IPS-20b (cell line): ENCODE results near the gene ADGRB3.

Source experiments
- H3K27ac ChIP-seq: one replicate; pipeline ENCODE4 v1.5.1; 2013; ENCODE audit warnings: low read length
- H3K27me3 ChIP-seq: 2 replicates; pipeline ENCODE4 v1.6.1; 2013; ENCODE audit warnings: mild to moderate bottlenecking, low read length, inconsistent platforms; ENCODE audit not compliant: insufficient read depth
- H3K36me3 ChIP-seq: 2 replicates; pipeline ENCODE4 v1.6.1; 2013; ENCODE audit warnings: low read depth, mild to moderate bottlenecking, inconsistent platforms, low read length, moderate library complexity; ENCODE audit not compliant: insufficient read depth
- H3K4me1 ChIP-seq: 2 replicates; pipeline ENCODE4 v1.6.1; 2013; ENCODE audit warnings: mild to moderate bottlenecking, control low read depth, inconsistent platforms, low read length, moderate library complexity; ENCODE audit not compliant: insufficient read depth
- H3K4me3 ChIP-seq: 2 replicates; pipeline ENCODE4 v1.5.1; 2013; ENCODE audit warnings: mild to moderate bottlenecking, low read length, inconsistent platforms
- H3K9ac ChIP-seq: 2 replicates; pipeline ENCODE4 v1.6.1; 2013; ENCODE audit warnings: low read depth, mild to moderate bottlenecking, inconsistent platforms, low read length, moderate library complexity
- H3K9me3 ChIP-seq: 2 replicates; pipeline ENCODE4 v1.6.1; 2013; ENCODE audit warnings: mild to moderate bottlenecking, low read depth, low read length, inconsistent platforms; ENCODE audit not compliant: insufficient read depth

The ADGRB3 gene

DNA sequence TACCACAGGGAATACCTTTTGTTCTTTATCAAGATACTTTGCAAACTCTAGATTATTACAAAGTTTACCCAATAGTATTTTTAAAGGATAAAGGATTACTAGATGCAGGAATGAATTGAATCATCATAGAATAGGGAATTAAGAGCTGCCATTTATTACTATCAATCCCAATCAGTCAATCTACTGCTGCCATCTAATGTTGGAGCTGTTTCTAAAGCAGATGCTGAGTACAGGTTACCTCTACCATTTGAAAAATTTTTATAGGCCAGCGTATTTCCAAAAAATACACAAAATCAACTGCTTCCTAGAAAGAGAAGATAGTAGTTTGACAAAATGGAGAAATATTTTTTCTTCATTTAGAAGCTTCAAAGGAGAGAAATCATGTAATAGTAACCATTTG, 520.4 kb downstream of the ADGRB3 start:
- Histone ChIP-seq H3K9ac (no peak overlapping the region), H3K27ac (no peak overlapping the region), H3K4me3 (no peak overlapping the region), H3K9me3 (no peaks in the 10 kb centered on the region), H3K27me3 (no peaks in the 10 kb centered on the region), H3K4me1 (no peaks in the 10 kb centered on the region; the same call in 1 of the 2 replicates), H3K36me3 (no peaks in the 10 kb centered on the region)

DNA sequence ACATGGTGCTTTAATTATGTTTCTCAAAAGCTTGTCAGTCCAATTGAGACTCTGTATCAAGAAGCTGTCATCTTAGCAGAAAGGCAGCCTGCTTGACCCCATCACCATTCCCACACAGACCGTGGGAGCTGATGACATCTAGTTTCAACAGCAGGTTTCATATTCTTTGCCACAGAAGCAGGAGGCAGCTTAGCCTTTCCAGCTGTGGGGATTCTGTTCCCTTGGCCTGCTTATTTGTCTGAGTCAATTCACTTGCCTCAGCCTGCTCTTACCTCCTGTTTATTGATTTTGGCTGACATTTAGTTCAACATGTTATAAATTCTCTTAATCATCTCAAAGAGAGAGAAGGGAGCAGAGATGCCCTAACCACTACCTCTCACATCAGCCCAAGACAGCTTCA, 527.7 kb downstream of the ADGRB3 start:
- Histone ChIP-seq H3K36me3 (no peaks in the 10 kb centered on the region), H3K4me3 (no peak overlapping the region), H3K4me1 (peaks cover 9% of the 10 kb centered on the region), H3K27me3 (no peaks in the 10 kb centered on the region), H3K9me3 (no peaks in the 10 kb centered on the region), H3K27ac (no peak overlapping the region), H3K9ac (no peak overlapping the region)

DNA sequence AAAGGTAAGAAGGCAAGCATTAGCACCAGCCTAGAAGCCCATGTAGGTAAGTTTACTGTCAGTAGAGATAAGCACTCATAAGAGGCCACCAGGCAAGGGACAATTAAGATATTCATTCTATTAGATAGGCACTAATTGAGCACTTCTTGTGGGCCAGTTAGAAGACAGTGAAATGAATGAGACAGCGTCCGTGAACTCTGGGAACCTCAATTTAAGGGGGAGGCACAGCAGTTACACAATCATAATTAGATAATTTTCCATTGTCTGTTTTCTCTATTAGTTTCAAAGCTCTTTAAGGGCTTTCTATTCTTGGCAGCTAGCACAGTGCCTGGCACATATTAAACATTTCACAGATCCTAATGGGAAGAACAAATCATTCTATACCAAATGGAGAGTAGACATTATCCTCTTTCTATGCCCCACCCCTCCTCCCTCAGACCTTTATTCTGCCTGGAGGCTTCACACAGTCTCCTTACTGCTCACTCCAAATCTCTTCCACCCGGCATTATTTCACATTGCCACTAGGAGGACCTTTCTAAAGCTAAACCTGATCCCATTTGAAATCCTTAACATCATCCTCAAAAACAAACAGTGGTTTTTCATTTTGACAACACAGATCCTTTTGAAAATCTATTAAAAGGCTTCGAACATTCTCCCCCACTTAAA, 529.6 kb downstream of the ADGRB3 start:
- H3K27me3 ChIP-seq: no peaks in the 10 kb centered on the region
- no peaks in the 10 kb centered on the region for H3K36me3 ChIP-seq
- H3K27ac ChIP-seq: no peak overlapping the region
- H3K4me3 ChIP-seq: no peak overlapping the region
- H3K9me3 ChIP-seq: no peaks in the 10 kb centered on the region
- H3K9ac ChIP-seq: no peak overlapping the region
- peaks cover 9% of the 10 kb centered on the region for H3K4me1 ChIP-seq

DNA sequence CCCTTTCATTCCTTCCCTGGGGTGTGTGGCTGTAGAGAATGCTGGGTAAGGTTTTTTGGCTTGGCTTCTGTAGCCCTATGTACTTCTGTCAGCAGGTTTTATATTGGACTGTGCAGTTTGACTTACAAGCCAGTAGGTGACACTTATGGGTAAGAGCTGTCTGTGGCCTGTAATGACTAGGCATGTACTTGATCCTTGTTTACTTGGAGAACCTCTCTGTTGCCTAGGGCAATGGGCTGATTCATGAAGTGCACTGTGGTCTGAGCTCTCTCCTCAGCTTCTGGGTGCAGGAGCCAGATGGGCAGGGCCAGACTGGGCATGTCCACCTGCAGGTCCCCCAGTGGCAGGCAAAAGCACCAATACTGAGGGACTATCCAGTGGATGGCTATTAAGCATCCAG, 544.6 kb downstream of the ADGRB3 start:
- Histone ChIP-seq H3K4me1 (no peaks in the 10 kb centered on the region), H3K9me3 (no peaks in the 10 kb centered on the region), H3K9ac (no peak overlapping the region), H3K27ac (no peak overlapping the region), H3K4me3 (no peak overlapping the region), H3K36me3 (no peaks in the 10 kb centered on the region), H3K27me3 (no peaks in the 10 kb centered on the region)

DNA sequence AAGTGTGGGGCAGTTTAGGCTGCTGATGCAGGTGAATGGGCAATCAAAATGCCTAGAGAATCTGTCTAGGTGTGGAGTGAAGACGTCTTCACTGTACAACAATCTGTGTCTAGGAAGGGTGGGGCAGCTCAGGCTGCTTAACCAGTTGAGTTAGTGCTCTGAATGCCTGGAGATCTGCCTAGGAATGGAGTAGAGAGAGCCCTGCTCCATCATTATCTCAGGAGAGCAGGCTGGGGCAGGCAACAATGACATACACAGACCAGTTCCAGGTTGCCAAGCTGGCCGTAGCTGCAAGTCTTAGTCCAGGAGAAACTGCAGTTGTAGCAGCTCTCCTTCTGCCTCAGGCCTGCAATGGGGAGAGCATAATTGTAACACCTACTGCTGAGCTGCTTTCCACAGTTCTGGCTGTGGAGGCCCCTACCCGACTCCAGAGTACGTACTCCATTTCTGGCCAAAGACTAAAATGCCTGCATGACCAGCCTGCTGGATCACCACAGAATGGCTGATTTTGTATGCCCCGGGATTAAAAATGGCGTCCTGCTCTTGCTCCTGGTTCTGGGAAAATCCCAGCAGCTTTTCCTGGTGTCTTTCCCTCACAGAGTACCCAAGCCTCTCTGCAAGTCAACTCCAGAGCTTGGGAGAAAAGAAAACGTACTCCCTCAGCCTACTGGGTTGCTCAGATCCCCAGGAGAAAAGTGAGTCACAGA, 545.4 kb downstream of the ADGRB3 start:
- no peaks in the 10 kb centered on the region for H3K36me3 ChIP-seq
- no peaks in the 10 kb centered on the region for H3K27me3 ChIP-seq
- no peak overlapping the region for H3K9ac ChIP-seq
- H3K4me1 ChIP-seq: no peaks in the 10 kb centered on the region
- H3K9me3 ChIP-seq: no peaks in the 10 kb centered on the region
- H3K27ac ChIP-seq: no peak overlapping the region
- H3K4me3 ChIP-seq: no peak overlapping the region

DNA sequence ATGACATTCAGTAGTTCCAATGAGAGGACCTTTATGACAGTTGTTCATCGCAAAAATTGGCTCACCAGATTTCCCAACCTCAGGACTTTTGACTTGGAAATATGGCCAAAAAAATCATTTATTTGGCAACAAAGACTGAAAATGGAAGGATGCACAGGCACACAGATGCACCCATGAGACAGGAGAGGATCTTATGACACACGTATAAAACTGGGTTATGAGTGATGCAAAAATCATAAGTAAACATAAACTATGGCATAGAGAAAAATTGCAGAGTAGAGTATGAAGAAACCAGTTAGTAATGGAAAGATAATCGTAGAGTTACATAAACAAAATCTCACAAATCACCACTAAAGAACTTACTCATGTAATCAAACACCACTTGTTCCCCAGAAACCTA, 546.9 kb downstream of the ADGRB3 start:
- Histone ChIP-seq H3K27ac (no peak overlapping the region), H3K36me3 (no peaks in the 10 kb centered on the region), H3K27me3 (no peaks in the 10 kb centered on the region), H3K4me1 (no peaks in the 10 kb centered on the region), H3K9ac (no peak overlapping the region), H3K4me3 (no peak overlapping the region), H3K9me3 (no peaks in the 10 kb centered on the region)

DNA sequence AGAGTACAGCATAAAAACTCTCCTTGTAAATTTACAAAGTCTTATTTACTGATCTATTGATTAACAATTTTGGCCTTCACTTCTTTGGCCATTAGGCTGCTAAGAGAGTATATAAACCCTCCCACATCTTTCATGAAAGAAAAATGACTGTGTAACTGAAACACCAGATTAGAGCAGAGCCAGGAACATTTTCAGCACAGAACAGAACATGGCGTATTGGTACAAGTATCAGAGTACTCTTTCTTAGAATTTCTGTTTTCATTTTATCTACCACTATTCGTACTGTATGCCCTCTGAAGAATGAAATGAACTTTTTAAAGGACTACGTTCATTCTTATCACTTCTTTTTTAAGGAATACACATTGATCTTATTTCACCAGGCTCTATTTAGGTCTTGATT, 550.2 kb downstream of the ADGRB3 start:
- Histone ChIP-seq H3K9ac (no peak overlapping the region), H3K4me3 (no peak overlapping the region), H3K27me3 (no peaks in the 10 kb centered on the region), H3K27ac (no peak overlapping the region), H3K4me1 (no peaks in the 10 kb centered on the region), H3K9me3 (no peaks in the 10 kb centered on the region), H3K36me3 (no peaks in the 10 kb centered on the region)

DNA sequence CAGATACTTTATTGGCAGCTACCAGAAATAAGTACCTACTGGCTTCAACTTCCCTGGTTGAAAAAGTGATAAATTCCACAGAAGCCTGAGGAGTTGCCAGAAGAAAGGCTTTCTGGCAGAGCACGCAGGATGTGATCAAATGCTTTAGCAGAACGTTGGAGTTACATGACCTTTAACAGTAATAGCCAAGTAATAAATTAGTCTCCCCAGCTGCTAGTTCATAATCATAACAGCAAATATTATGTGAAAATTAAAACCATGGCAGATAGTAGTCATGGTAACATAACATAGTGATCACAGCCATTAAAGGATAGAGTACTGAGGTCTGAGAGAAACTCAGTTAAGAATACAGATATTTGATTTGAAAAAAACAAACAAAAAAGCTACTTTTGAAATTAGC, 567.7 kb downstream of the ADGRB3 start:
- no peak overlapping the region for H3K9ac ChIP-seq
- H3K9me3 ChIP-seq: no peaks in the 10 kb centered on the region

DNA sequence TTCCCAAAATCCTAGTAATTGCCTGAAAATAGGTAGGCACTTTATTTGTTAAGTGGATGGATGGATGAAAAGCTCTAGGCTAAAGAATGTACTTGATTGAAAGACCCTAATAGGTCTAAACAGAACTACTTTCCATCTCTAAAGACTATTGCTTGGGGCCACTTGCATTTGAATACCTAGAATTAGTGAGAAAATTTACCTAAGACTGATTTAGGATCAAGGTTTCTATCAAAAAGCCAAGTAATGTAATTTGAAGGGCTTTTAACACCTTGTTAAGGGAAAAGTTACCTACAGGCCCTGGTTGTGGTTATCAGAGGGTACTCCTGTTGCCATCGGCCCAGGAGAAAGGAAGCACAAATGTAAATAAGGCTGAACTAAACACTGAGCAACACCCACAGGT, 581.0 kb downstream of the ADGRB3 start:
- H3K4me1 ChIP-seq: peaks cover 64% of the 10 kb centered on the region
- H3K4me3 ChIP-seq: peak overlapping the region; percentile 26; the same call in 1 of the 2 replicates
- no peaks in the 10 kb centered on the region; the same call in 1 of the 2 replicates for H3K27me3 ChIP-seq
- H3K9ac ChIP-seq: peak overlapping the region; percentile 52; the same call in 1 of the 2 replicates
- H3K27ac ChIP-seq: peak overlapping the region; percentile 62
- no peaks in the 10 kb centered on the region for H3K9me3 ChIP-seq
- no peaks in the 10 kb centered on the region for H3K36me3 ChIP-seq

More for the DNA sequence above, 567.7 kb downstream of the ADGRB3 start:
- Histone ChIP-seq H3K27me3 (no peaks in the 10 kb centered on the region), H3K4me1 (no peaks in the 10 kb centered on the region), H3K4me3 (no peak overlapping the region), H3K36me3 (no peaks in the 10 kb centered on the region), H3K27ac (no peak overlapping the region)

DNA sequence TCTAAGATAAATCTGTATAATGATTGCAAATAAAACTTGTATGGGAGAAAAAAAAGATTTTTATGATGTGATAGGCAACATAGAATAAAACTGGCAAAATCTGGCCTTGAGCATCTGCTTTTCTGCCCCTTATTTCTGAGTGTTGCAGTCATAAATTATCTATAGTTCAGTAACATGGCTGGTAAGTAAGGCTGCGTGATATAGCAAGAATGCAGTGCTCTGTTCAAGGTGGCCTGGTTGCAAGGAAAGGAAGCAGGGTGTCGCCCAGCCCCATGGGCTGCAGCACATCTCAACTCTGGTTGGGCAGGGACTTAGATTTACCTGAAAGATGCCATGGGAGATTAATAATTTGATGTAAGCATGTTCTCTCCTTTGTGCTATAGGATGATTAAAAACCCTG, 582.3 kb downstream of the ADGRB3 start:
- Histone ChIP-seq H3K27me3 (no peaks in the 10 kb centered on the region; the same call in 1 of the 2 replicates), H3K4me3 (no peak overlapping the region), H3K36me3 (no peaks in the 10 kb centered on the region), H3K4me1 (peaks cover 70% of the 10 kb centered on the region), H3K9ac (peak overlapping the region; percentile 52; the same call in 1 of the 2 replicates), H3K27ac (peak overlapping the region; percentile 62), H3K9me3 (no peaks in the 10 kb centered on the region)

DNA sequence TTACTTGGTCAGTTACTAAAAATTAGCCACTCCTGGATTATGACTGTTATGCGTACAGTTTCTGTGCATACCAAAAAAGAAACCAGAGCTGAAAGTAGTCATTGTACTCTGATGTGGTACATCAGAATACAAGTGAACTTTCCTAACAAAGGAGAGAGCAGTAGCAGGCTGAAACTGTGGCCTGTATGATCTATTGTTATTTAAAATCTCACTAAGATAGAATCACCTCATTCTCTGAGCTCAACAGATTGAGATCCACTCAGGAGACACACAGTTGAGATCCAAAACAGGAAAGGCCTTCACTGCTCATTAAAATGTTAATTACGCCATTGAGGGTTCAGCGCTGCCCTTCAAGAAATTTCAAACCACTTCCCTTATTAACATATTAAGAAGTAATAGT, 585.3 kb downstream of the ADGRB3 start:
- peak overlapping the region; percentile 35; the same call in 1 of the 2 replicates for H3K4me3 ChIP-seq
- peaks cover 58% of the 10 kb centered on the region for H3K4me1 ChIP-seq
- no peaks in the 10 kb centered on the region for H3K9me3 ChIP-seq
- 0 out of 2 replicates have a peak overlapping the region, but pooled peaks have one; percentile 13 for H3K9ac ChIP-seq
- H3K27me3 ChIP-seq: no peaks in the 10 kb centered on the region
- peak overlapping the region; percentile 64 for H3K27ac ChIP-seq
- no peaks in the 10 kb centered on the region for H3K36me3 ChIP-seq

DNA sequence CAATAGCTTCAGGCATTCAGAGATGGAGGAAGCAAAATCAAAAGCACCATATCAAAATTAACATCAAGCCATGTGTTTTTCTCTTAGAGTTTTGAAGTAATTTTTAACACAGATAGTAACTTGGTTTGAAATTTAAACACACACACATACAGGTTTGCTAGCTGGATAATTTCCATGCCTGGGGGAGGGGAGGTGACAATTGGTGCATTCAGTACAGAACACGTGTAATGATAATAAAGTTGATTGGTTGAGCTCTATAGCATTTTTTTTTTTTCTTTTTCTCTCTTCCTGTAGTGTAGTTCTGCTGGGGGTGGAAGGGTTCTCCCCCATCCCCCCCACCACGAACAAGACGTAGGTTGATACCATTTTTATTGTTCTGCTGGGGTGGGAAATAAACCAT, 596.9 kb downstream of the ADGRB3 start:
- Histone ChIP-seq H3K27ac (no peak overlapping the region), H3K4me3 (peak overlapping the region; percentile 46; the same call in 1 of the 2 replicates), H3K9me3 (no peaks in the 10 kb centered on the region), H3K9ac (no peak overlapping the region), H3K36me3 (no peaks in the 10 kb centered on the region), H3K4me1 (0 out of 2 replicates have a peak, but pooled peaks cover 4% of the 10 kb centered on the region), H3K27me3 (peaks cover 17% of the 10 kb centered on the region)
